Frontal cortex (tissue), 4 donors: Measurements from ENCODE around the gene STIM2. TPM values are rescaled to one million over a fixed set of nuclear protein-coding genes. Genes with fewer than 3 reads are reported as not detected.
"Not testable (repeated sequence)": the region's sequence is repeated elsewhere in the genome, so short reads cannot be mapped to it uniquely, and the experiment has no call there.

Experiments used
- DNase-seq, 2 donors: peaks; one replicate each; pipeline ENCODE4 v3.0.0; 2012; ENCODE audit warnings: low spot score in 2 of 2
- FAIRE-seq: peaks from 2 replicates; lab custom pipeline; 2012; peaks lifted over from hg19 to GRCh38; lab: Jason Lieb, UNC
- total RNA-seq: library from RNA; depleted of rRNA; stranded (reverse); fragments of >200 nt; gene quantifications from one replicate; pipeline ENCODE4 v1.2.3, GENCODE V29; 2014
- donor health status: control.
- donor health status: control.
- donor health status: control.

STIM2 gene
- total RNA-seq, 1 donor from 2014 or later = 22.8 TPM

GRCh38 chr4:27017623-27018022 is 157.0 kb downstream of the STIM2 start:
- no peak for FAIRE-seq

GRCh38 chr4:27018076-27018475 is 157.4 kb downstream of the STIM2 start:
- FAIRE-seq (no peak), DNase-seq (no peak)

More at GRCh38 chr4:27017623-27018022, 157.0 kb downstream of the STIM2 start:
- no peak for DNase-seq

GRCh38 chr4:27018910-27019309 is 158.3 kb downstream of the STIM2 start:
- FAIRE-seq (no peak), DNase-seq (no peak)

- DNase-seq (no peak), FAIRE-seq (no peak)
Measured at GRCh38 chr4:27019766-27020165, 159.1 kb downstream of the STIM2 start.

- FAIRE-seq (no peak), DNase-seq (no peak)
Measured at GRCh38 chr4:27020203-27020602, 159.6 kb downstream of the STIM2 start.

GRCh38 chr4:27020603-27021002 is 160.0 kb downstream of the STIM2 start:
- DNase-seq = no peak

GRCh38 chr4:27022963-27023362 is 162.3 kb downstream of the STIM2 start:
- no peak for FAIRE-seq
- no peak for DNase-seq

More at GRCh38 chr4:27020603-27021002, 160.0 kb downstream of the STIM2 start:
- FAIRE-seq = no peak

GRCh38 chr4:27023366-27023765 is 162.7 kb downstream of the STIM2 start:
- DNase-seq = no peak
- no peak for FAIRE-seq

GRCh38 chr4:27024805-27025204 is 164.2 kb downstream of the STIM2 start:
- DNase-seq = no peak

GRCh38 chr4:27027428-27027827 is 166.8 kb downstream of the STIM2 start:
- no peak for FAIRE-seq
- no peak for DNase-seq

More at GRCh38 chr4:27024805-27025204, 164.2 kb downstream of the STIM2 start:
- FAIRE-seq = no peak

GRCh38 chr4:27035127-27035526 is 174.5 kb downstream of the STIM2 start:
- FAIRE-seq = not testable (repeated sequence)

GRCh38 chr4:27040356-27040755 is 179.7 kb downstream of the STIM2 start:
- FAIRE-seq (no peak), DNase-seq (no peak)

More at GRCh38 chr4:27035127-27035526, 174.5 kb downstream of the STIM2 start:
- not testable (repeated sequence) for DNase-seq

- no peak for DNase-seq
- FAIRE-seq = no peak
Measured at GRCh38 chr4:27042411-27042810, 181.8 kb downstream of the STIM2 start.

- no peak for FAIRE-seq
- no peak for DNase-seq
Measured at GRCh38 chr4:27043200-27043599, 182.6 kb downstream of the STIM2 start.

- FAIRE-seq = no peak
Measured at GRCh38 chr4:27046851-27047250, 186.2 kb downstream of the STIM2 start.

GRCh38 chr4:27048429-27049238 is 188.0 kb downstream of the STIM2 start:
- peak; percentile 91 for FAIRE-seq
- peak; percentile 26 to 57 for DNase-seq

More at GRCh38 chr4:27046851-27047250, 186.2 kb downstream of the STIM2 start:
- no peak for DNase-seq

- no peak for FAIRE-seq
Measured at GRCh38 chr4:27049239-27049829, 188.7 kb downstream of the STIM2 start.

GRCh38 chr4:27050731-27051130 is 190.1 kb downstream of the STIM2 start:
- FAIRE-seq = no peak
- DNase-seq = no peak

More at GRCh38 chr4:27049239-27049829, 188.7 kb downstream of the STIM2 start:
- DNase-seq = no peak

- DNase-seq = no peak
- FAIRE-seq = no peak
Measured at GRCh38 chr4:27055221-27055760, 194.7 kb downstream of the STIM2 start.

- FAIRE-seq (no peak), DNase-seq (no peak)
Measured at GRCh38 chr4:27056281-27056680, 195.6 kb downstream of the STIM2 start.

- FAIRE-seq (no peak), DNase-seq (no peak)
Measured at GRCh38 chr4:27057053-27057452, 196.4 kb downstream of the STIM2 start.
